OCI-LY1 (cell line): ENCODE data around the gene CASS4.

ENCODE experiments used
- H2AFZ ChIP-seq: fragments of 200-600 bp; sonication (generic), shearing (Covaris generic); 2 replicates; pipeline ENCODE4 v1.6.0; 2014; ENCODE audit warnings: antibody characterized with exemption, mild to moderate bottlenecking, low read length
- H3F3A ChIP-seq: fragments of 200-600 bp; sonication (generic), shearing (Covaris generic); 2 replicates; pipeline ENCODE4 v1.6.0; 2014; ENCODE audit warnings: mild to moderate bottlenecking, antibody characterized with exemption, low read length, moderate library complexity; ENCODE audit not compliant: insufficient read depth
- H3K27ac ChIP-seq: fragments of 200-600 bp; sonication (generic); 2 replicates; pipeline ENCODE4 v1.5.1; 2014; ENCODE audit warnings: low read length, mixed run types, mild to moderate bottlenecking, low read depth; ENCODE audit not compliant: poor library complexity, severe bottlenecking
- H3K27me3 ChIP-seq: fragments of 200-600 bp; sonication (generic); 2 replicates; pipeline ENCODE4 v1.6.0; 2014; ENCODE audit warnings: antibody characterized with exemption, mild to moderate bottlenecking, low read length, moderate library complexity; ENCODE audit not compliant: insufficient read depth
- H3K36me3 ChIP-seq: fragments of 200-600 bp; sonication (generic); 2 replicates; pipeline ENCODE4 v1.6.1; 2014; ENCODE audit warnings: mild to moderate bottlenecking, antibody characterized with exemption, low read length, moderate library complexity, mixed read lengths; ENCODE audit not compliant: insufficient read depth
- H3K4me1 ChIP-seq: fragments of 200-600 bp; sonication (generic); 2 replicates; pipeline ENCODE4 v1.5.1; 2014; ENCODE audit warnings: mild to moderate bottlenecking, low read length, moderate library complexity; ENCODE audit not compliant: insufficient read depth, severe bottlenecking
- H3K4me2 ChIP-seq: fragments of 200-600 bp; sonication (generic), shearing (Covaris generic); 2 replicates; pipeline ENCODE4 v1.6.1; 2014; ENCODE audit warnings: low read length
- H3K4me3 ChIP-seq: fragments of 200-600 bp; sonication (generic); 2 replicates; pipeline ENCODE4 v1.5.1; 2014; ENCODE audit warnings: low read length, low read depth, mild to moderate bottlenecking, mixed read lengths; ENCODE audit not compliant: poor library complexity, severe bottlenecking
- H3K79me2 ChIP-seq: fragments of 200-600 bp; shearing (Covaris generic); 2 replicates; pipeline ENCODE4 v1.6.1; 2016; ENCODE audit warnings: mixed run types, low read length, mixed read lengths; ENCODE audit not compliant: insufficient read depth
- H3K9ac ChIP-seq: fragments of 200-600 bp; sonication (generic), shearing (Covaris generic); 2 replicates; pipeline ENCODE4 v1.6.1; 2014; ENCODE audit warnings: mild to moderate bottlenecking, low read length, mixed read lengths
- H3K9me2 ChIP-seq: fragments of 200-600 bp; sonication (generic), shearing (Covaris generic); 2 replicates; pipeline ENCODE4 v1.6.1; 2014; ENCODE audit warnings: low read depth, mild to moderate bottlenecking, low read length, mixed read lengths
- H3K9me3 ChIP-seq: fragments of 200-600 bp; shearing (Covaris generic); 2 replicates; pipeline ENCODE4 v1.6.1; 2014; ENCODE audit warnings: low read length, mixed read lengths
- H4K20me1 ChIP-seq: fragments of 200-600 bp; sonication (generic), shearing (Covaris generic); 2 replicates; pipeline ENCODE4 v1.6.0; 2016; ENCODE audit warnings: mild to moderate bottlenecking, low read length; ENCODE audit not compliant: insufficient read depth
- EZH2 ChIP-seq: fragments of 200-600 bp; sonication (generic), shearing (Covaris generic); IDR thresholded peaks from 2 replicates; pipeline ENCODE4 v1.8.0; 2017; ENCODE audit warnings: borderline replicate concordance, mixed run types, mild to moderate bottlenecking, antibody characterized with exemption, low read length, moderate library complexity, mixed read lengths
- TF ChIP-seq, protein P1 (sequence below): fragments of 200-600 bp; sonication (generic), shearing (Covaris generic); IDR thresholded peaks from 2 replicates; pipeline ENCODE4 v1.5.1; 2017; ENCODE audit warnings: mild to moderate bottlenecking, antibody characterized with exemption, low read length, moderate library complexity, mixed read lengths

The CASS4 gene

DNA sequence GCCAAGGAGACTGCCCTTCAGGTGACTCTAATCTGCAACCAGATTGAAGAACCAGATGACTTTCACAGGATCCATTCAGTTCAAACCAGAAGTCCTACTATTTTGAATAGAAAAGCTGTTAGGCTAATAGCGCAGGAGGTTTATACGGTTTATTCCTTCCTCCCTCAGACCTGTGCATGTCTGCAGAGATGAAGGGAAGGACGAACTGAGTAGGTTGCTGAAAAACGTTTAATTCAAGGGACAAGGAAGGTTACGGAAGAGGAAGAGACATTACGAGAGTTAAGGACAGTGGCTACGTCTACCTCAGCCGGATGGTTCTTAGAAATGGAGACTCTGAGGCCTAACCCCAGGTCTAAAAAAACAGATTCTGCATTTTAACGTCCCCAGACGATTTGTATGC lies 21.0 kb upstream of the CASS4 start:
- Histone ChIP-seq H3K79me2 (peaks cover 53% of the 10 kb centered on the region), H3K4me1 (peaks cover 29% of the 10 kb centered on the region), H3K9me3 (no peaks in the 10 kb centered on the region), H4K20me1 (no peaks in the 10 kb centered on the region), H3K27ac (peak overlapping the region; percentile 88), H2AFZ (no peak overlapping the region), H3K36me3 (peaks cover 65% of the 10 kb centered on the region), H3K9ac (peak overlapping the region; percentile 95), H3K4me2 (peak overlapping the region; percentile 94), H3K4me3 (peak overlapping the region; percentile 94), H3F3A (no peaks in the 10 kb centered on the region), H3K9me2 (no peaks in the 10 kb centered on the region), H3K27me3 (no peaks in the 10 kb centered on the region)
- TF ChIP-seq EZH2: no peak
- TF ChIP-seq, protein P1, sequence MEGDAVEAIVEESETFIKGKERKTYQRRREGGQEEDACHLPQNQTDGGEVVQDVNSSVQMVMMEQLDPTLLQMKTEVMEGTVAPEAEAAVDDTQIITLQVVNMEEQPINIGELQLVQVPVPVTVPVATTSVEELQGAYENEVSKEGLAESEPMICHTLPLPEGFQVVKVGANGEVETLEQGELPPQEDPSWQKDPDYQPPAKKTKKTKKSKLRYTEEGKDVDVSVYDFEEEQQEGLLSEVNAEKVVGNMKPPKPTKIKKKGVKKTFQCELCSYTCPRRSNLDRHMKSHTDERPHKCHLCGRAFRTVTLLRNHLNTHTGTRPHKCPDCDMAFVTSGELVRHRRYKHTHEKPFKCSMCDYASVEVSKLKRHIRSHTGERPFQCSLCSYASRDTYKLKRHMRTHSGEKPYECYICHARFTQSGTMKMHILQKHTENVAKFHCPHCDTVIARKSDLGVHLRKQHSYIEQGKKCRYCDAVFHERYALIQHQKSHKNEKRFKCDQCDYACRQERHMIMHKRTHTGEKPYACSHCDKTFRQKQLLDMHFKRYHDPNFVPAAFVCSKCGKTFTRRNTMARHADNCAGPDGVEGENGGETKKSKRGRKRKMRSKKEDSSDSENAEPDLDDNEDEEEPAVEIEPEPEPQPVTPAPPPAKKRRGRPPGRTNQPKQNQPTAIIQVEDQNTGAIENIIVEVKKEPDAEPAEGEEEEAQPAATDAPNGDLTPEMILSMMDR: no peak

- Histone ChIP-seq H3F3A (no peaks in the 10 kb centered on the region), H3K9me3 (no peaks in the 10 kb centered on the region), H3K27ac (peak overlapping the region; percentile 88), H3K4me2 (peak overlapping the region; percentile 94), H3K9me2 (no peaks in the 10 kb centered on the region), H3K4me3 (peak overlapping the region; percentile 94), H4K20me1 (no peaks in the 10 kb centered on the region), H3K27me3 (no peaks in the 10 kb centered on the region), H3K9ac (peak overlapping the region; percentile 95), H3K79me2 (peaks cover 53% of the 10 kb centered on the region), H2AFZ (no peak overlapping the region), H3K36me3 (peaks cover 65% of the 10 kb centered on the region), H3K4me1 (peaks cover 29% of the 10 kb centered on the region)
- TF ChIP-seq EZH2: no peak
- TF ChIP-seq, protein P1: no peak
These were observed 20.4 kb upstream of the CASS4 start for GRCh38 chr20:56391596-56392131.

- no peaks in the 10 kb centered on the region for H4K20me1 ChIP-seq
- H3K9me3 ChIP-seq: no peaks in the 10 kb centered on the region
- H3K79me2 ChIP-seq: peaks cover 53% of the 10 kb centered on the region
- H3K27ac ChIP-seq: peak within 1 kb of the TSS; percentile 88
- no peaks in the 10 kb centered on the region for H3K9me2 ChIP-seq
- no peaks in the 10 kb centered on the region for H3K27me3 ChIP-seq
- no peak within 1 kb of the TSS for H2AFZ ChIP-seq
- H3F3A ChIP-seq: no peaks in the 10 kb centered on the region
- peaks cover 66% of the 10 kb centered on the region for H3K36me3 ChIP-seq
- no peak for TF ChIP-seq EZH2
- TF ChIP-seq, protein P1: no peak
- peak within 1 kb of the TSS; percentile 94 for H3K4me2 ChIP-seq
- peak within 1 kb of the TSS; percentile 94 for H3K4me3 ChIP-seq
- H3K9ac ChIP-seq: peak within 1 kb of the TSS; percentile 95
- peaks cover 29% of the 10 kb centered on the region for H3K4me1 ChIP-seq
These were observed 19.8 kb upstream of the CASS4 start, which contains the start of the genes AURKA and CSTF1 for GRCh38 chr20:56392132-56392880. Gene AURKA (minus strand): TSS chr20:56392215. CDS start chr20:56388197, 4,018 bp downstream. Gene CSTF1 (plus strand): TSS chr20:56392645. CDS start chr20:56395553, 2,908 bp downstream.
